ENCODE data around the gene ASXL3.

ASXL3 gene

GRCh38 chr18:33581856-33582255 lies 3.8 kb downstream of the ASXL3 start:
- no peaks in the 10 kb centered on the region for H3K36me3 ChIP-seq (ENCODE audit: control insufficient read depth in 5 of 5, insufficient read depth in 5 of 5, low read length in 5 of 5)
- H3K27me3 ChIP-seq (ENCODE audit: control insufficient read depth in 5 of 5, insufficient read depth in 4 of 5, low read length in 5 of 5), result no peaks in the 10 kb centered on the region
- H3K27ac ChIP-seq (ENCODE audit: low read depth, low read length), result no peak overlapping the region
- no peaks in the 10 kb centered on the region for H3K9me3 ChIP-seq (ENCODE audit: control insufficient read depth in 5 of 5, low read length in 5 of 5)
- H3K4me1 ChIP-seq (ENCODE audit: control insufficient read depth in 5 of 5, insufficient read depth in 5 of 5, low read length in 5 of 5), result peaks cover 3 to 20% (median 14%) of the 10 kb centered on the region in 5 donors
- no peak overlapping the region for H3K4me3 ChIP-seq (ENCODE audit: low read depth in 1 of 5, low read length in 5 of 5)
- no peak overlapping the region for H3K9ac ChIP-seq (ENCODE audit: low read length in 5 of 5)

- H3K4me1 ChIP-seq (ENCODE audit: control insufficient read depth in 5 of 5, insufficient read depth in 5 of 5, low read length in 5 of 5), result peaks cover 0 to 12% (median 4%) of the 10 kb centered on the region in 5 donors
- H3K27ac ChIP-seq (ENCODE audit: low read depth, low read length), result no peak overlapping the region
- no peaks in the 10 kb centered on the region for H3K27me3 ChIP-seq (ENCODE audit: control insufficient read depth in 5 of 5, insufficient read depth in 4 of 5, low read length in 5 of 5)
- no peak overlapping the region for H3K4me3 ChIP-seq (ENCODE audit: low read depth in 1 of 5, low read length in 5 of 5)
- no peaks in the 10 kb centered on the region for H3K36me3 ChIP-seq (ENCODE audit: control insufficient read depth in 5 of 5, insufficient read depth in 5 of 5, low read length in 5 of 5)
- no peak overlapping the region for H3K9ac ChIP-seq (ENCODE audit: low read length in 5 of 5)
- no peaks in the 10 kb centered on the region for H3K9me3 ChIP-seq (ENCODE audit: control insufficient read depth in 5 of 5, low read length in 5 of 5)
Measured at GRCh38 chr18:33583901-33584300, 5.9 kb downstream of the ASXL3 start.

- Histone ChIP-seq H3K36me3 (ENCODE audit: control insufficient read depth in 5 of 5, insufficient read depth in 5 of 5, low read length in 5 of 5) (no peaks in the 10 kb centered on the region), H3K27me3 (ENCODE audit: control insufficient read depth in 5 of 5, insufficient read depth in 4 of 5, low read length in 5 of 5) (no peaks in the 10 kb centered on the region), H3K9ac (ENCODE audit: low read length in 5 of 5) (no peak overlapping the region), H3K4me1 (ENCODE audit: control insufficient read depth in 5 of 5, insufficient read depth in 5 of 5, low read length in 5 of 5) (peaks cover 0 to 7% (median 0%) of the 10 kb centered on the region in 5 donors), H3K4me3 (ENCODE audit: low read depth in 1 of 5, low read length in 5 of 5) (no peak overlapping the region), H3K9me3 (ENCODE audit: control insufficient read depth in 5 of 5, low read length in 5 of 5) (no peaks in the 10 kb centered on the region), H3K27ac (ENCODE audit: low read depth, low read length) (no peak overlapping the region)
Measured at GRCh38 chr18:33584548-33585430, 6.8 kb downstream of the ASXL3 start.

DNA sequence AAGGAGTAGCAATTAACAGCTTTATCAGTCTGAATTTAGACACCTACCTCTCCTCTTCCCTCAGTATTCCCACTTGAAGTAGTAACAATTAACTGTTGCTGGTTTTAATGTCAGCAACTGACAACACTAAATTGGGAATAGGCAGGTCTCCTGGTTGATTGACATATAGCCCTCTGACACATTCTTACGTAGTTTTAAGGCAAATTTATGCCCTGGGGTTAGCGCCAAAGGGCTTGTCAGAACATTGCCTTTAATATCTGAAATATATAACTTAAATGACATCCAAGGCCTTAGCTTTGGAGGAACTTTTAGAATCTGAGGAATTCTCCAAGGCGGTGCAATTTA lies 7.4 kb downstream of the ASXL3 start:
- Histone ChIP-seq H3K9ac (ENCODE audit: low read length in 5 of 5) (no peak overlapping the region), H3K4me3 (ENCODE audit: low read depth in 1 of 5, low read length in 5 of 5) (no peak overlapping the region), H3K9me3 (ENCODE audit: control insufficient read depth in 5 of 5, low read length in 5 of 5) (no peaks in the 10 kb centered on the region), H3K27me3 (ENCODE audit: control insufficient read depth in 5 of 5, insufficient read depth in 4 of 5, low read length in 5 of 5) (no peaks in the 10 kb centered on the region), H3K27ac (ENCODE audit: low read depth, low read length) (no peak overlapping the region), H3K36me3 (ENCODE audit: control insufficient read depth in 5 of 5, insufficient read depth in 5 of 5, low read length in 5 of 5) (no peaks in the 10 kb centered on the region), H3K4me1 (ENCODE audit: control insufficient read depth in 5 of 5, insufficient read depth in 5 of 5, low read length in 5 of 5) (peaks cover 0 to 7% (median 0%) of the 10 kb centered on the region in 5 donors)

GRCh38 chr18:33588361-33588760 lies 10.3 kb downstream of the ASXL3 start:
- Histone ChIP-seq H3K27me3 (ENCODE audit: control insufficient read depth in 5 of 5, insufficient read depth in 4 of 5, low read length in 5 of 5) (no peaks in the 10 kb centered on the region), H3K9ac (ENCODE audit: low read length in 5 of 5) (no peak overlapping the region), H3K27ac (ENCODE audit: low read depth, low read length) (no peak overlapping the region), H3K9me3 (ENCODE audit: control insufficient read depth in 5 of 5, low read length in 5 of 5) (no peaks in the 10 kb centered on the region), H3K4me1 (ENCODE audit: control insufficient read depth in 5 of 5, insufficient read depth in 5 of 5, low read length in 5 of 5) (peaks cover 0 to 7% (median 0%) of the 10 kb centered on the region in 5 donors), H3K4me3 (ENCODE audit: low read depth in 1 of 5, low read length in 5 of 5) (no peak overlapping the region), H3K36me3 (ENCODE audit: control insufficient read depth in 5 of 5, insufficient read depth in 5 of 5, low read length in 5 of 5) (no peaks in the 10 kb centered on the region)

DNA sequence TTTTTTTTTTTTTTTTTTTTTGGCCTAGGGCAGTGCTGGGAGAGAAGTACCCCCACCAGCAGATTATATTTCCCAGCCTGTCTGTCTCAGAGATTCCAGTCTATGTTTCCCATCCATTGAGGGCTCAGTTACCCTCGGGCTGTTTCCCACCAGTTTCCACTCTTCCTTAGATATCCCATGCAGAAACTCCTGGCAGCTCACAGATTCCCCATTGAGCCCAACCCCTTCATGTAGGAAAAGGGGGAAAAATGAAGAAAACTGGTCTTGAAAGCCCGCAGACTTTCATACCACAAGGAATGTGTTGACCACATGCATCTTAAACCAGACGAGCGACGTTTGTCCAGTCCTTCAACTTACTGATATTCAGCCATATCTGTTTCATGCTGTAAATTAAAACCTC lies 15.2 kb downstream of the ASXL3 start:
- Histone ChIP-seq H3K4me3 (ENCODE audit: low read depth in 1 of 5, low read length in 5 of 5) (no peak overlapping the region), H3K4me1 (ENCODE audit: control insufficient read depth in 5 of 5, insufficient read depth in 5 of 5, low read length in 5 of 5) (no peaks in the 10 kb centered on the region), H3K27ac (ENCODE audit: low read depth, low read length) (no peak overlapping the region), H3K9me3 (ENCODE audit: control insufficient read depth in 5 of 5, low read length in 5 of 5) (no peaks in the 10 kb centered on the region), H3K9ac (ENCODE audit: low read length in 5 of 5) (no peak overlapping the region), H3K36me3 (ENCODE audit: control insufficient read depth in 5 of 5, insufficient read depth in 5 of 5, low read length in 5 of 5) (no peaks in the 10 kb centered on the region), H3K27me3 (ENCODE audit: control insufficient read depth in 5 of 5, insufficient read depth in 4 of 5, low read length in 5 of 5) (no peaks in the 10 kb centered on the region)

GRCh38 chr18:33594799-33595198 lies 16.8 kb downstream of the ASXL3 start:
- Histone ChIP-seq H3K4me1 (ENCODE audit: control insufficient read depth in 5 of 5, insufficient read depth in 5 of 5, low read length in 5 of 5) (no peaks in the 10 kb centered on the region), H3K9me3 (ENCODE audit: control insufficient read depth in 5 of 5, low read length in 5 of 5) (no peaks in the 10 kb centered on the region), H3K4me3 (ENCODE audit: low read depth in 1 of 5, low read length in 5 of 5) (no peak overlapping the region), H3K9ac (ENCODE audit: low read length in 5 of 5) (no peak overlapping the region), H3K27me3 (ENCODE audit: control insufficient read depth in 5 of 5, insufficient read depth in 4 of 5, low read length in 5 of 5) (no peaks in the 10 kb centered on the region), H3K27ac (ENCODE audit: low read depth, low read length) (no peak overlapping the region), H3K36me3 (ENCODE audit: control insufficient read depth in 5 of 5, insufficient read depth in 5 of 5, low read length in 5 of 5) (no peaks in the 10 kb centered on the region)

DNA sequence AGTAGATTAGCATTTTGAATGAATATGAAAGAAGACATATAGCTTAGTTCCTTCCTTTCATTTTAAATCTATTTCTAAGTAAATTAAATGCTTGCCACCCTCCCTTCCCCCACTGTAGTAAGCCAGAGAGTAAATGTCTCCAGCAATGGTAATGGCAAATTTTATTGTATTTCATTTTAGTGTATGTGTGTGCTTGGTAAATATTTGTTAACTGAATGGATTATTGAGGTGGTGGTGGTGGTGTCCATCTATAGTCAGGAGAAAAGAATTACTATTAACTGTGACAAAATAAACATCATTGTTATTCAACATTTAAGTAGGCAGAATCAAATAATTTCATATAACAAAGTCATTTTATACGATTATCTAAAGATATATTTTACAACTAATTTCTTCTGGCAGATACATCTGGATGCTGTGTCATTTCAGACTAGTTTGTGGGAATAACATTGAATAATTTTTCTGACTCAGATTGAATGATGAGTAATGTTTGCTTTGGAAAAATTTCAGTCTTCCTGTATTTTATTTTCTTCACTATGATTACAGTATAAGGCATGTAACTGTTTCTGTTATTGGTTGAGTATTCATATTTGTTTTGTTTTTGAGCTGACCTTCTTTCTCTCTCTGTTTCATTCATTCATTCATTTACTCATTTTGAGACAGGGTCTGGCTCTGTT lies 18.3 kb downstream of the ASXL3 start:
- Histone ChIP-seq H3K4me1 (ENCODE audit: control insufficient read depth in 5 of 5, insufficient read depth in 5 of 5, low read length in 5 of 5) (no peaks in the 10 kb centered on the region), H3K4me3 (ENCODE audit: low read depth in 1 of 5, low read length in 5 of 5) (no peak overlapping the region), H3K36me3 (ENCODE audit: control insufficient read depth in 5 of 5, insufficient read depth in 5 of 5, low read length in 5 of 5) (no peaks in the 10 kb centered on the region), H3K27ac (ENCODE audit: low read depth, low read length) (no peak overlapping the region), H3K9ac (ENCODE audit: low read length in 5 of 5) (no peak overlapping the region), H3K27me3 (ENCODE audit: control insufficient read depth in 5 of 5, insufficient read depth in 4 of 5, low read length in 5 of 5) (no peaks in the 10 kb centered on the region), H3K9me3 (ENCODE audit: control insufficient read depth in 5 of 5, low read length in 5 of 5) (no peaks in the 10 kb centered on the region)

DNA sequence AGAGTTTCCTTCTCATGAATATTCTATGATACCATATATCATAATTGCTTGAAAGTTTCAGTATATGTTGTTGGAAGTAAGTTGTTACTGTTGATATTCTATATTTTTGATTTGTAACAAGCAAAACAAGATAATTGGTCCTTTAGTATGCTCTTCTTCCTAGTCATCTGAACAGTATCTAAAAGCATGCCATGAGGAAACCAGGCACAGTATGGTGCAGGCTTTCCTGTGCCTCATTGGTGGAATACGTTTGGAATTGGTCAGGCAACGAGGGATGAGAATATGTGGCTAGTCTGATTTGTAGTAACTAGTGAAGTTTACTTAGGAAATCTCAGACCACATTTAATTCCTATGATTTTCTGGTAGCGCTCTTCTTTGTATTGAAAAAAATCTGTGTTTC lies 22.8 kb downstream of the ASXL3 start:
- H3K36me3 ChIP-seq (ENCODE audit: control insufficient read depth in 5 of 5, insufficient read depth in 5 of 5, low read length in 5 of 5), result no peaks in the 10 kb centered on the region
- no peak overlapping the region for H3K4me3 ChIP-seq (ENCODE audit: low read depth in 1 of 5, low read length in 5 of 5)
- H3K27me3 ChIP-seq (ENCODE audit: control insufficient read depth in 5 of 5, insufficient read depth in 4 of 5, low read length in 5 of 5), result no peaks in the 10 kb centered on the region
- H3K9me3 ChIP-seq (ENCODE audit: control insufficient read depth in 5 of 5, low read length in 5 of 5), result no peaks in the 10 kb centered on the region
- H3K9ac ChIP-seq (ENCODE audit: low read length in 5 of 5), result no peak overlapping the region
- no peak overlapping the region for H3K27ac ChIP-seq (ENCODE audit: low read depth, low read length)
- no peaks in the 10 kb centered on the region for H3K4me1 ChIP-seq (ENCODE audit: control insufficient read depth in 5 of 5, insufficient read depth in 5 of 5, low read length in 5 of 5)

- Histone ChIP-seq H3K27ac (ENCODE audit: low read depth, low read length) (no peak overlapping the region), H3K36me3 (ENCODE audit: control insufficient read depth in 5 of 5, insufficient read depth in 5 of 5, low read length in 5 of 5) (no peaks in the 10 kb centered on the region), H3K4me1 (ENCODE audit: control insufficient read depth in 5 of 5, insufficient read depth in 5 of 5, low read length in 5 of 5) (no peaks in the 10 kb centered on the region), H3K9me3 (ENCODE audit: control insufficient read depth in 5 of 5, low read length in 5 of 5) (no peaks in the 10 kb centered on the region), H3K27me3 (ENCODE audit: control insufficient read depth in 5 of 5, insufficient read depth in 4 of 5, low read length in 5 of 5) (no peaks in the 10 kb centered on the region), H3K9ac (ENCODE audit: low read length in 5 of 5) (no peak overlapping the region), H3K4me3 (ENCODE audit: low read depth in 1 of 5, low read length in 5 of 5) (no peak overlapping the region)
Measured at GRCh38 chr18:33603454-33603853, 25.4 kb downstream of the ASXL3 start.

Measured in subcutaneous abdominal adipose tissue (tissue), 5 donors.